Tibial nerve (tissue), 4 donors: ENCODE measurements around the gene RASGRP3. TPM values are rescaled to one million over a fixed set of nuclear protein-coding genes. Genes with fewer than 3 reads are reported as not detected.

Source experiments
- DNase-seq, 2 donors: peaks; one replicate each; pipeline ENCODE4 v3.0.0-alpha.2; 2019; ENCODE audit warnings: low spot score in 2 of 2
- H3K27ac ChIP-seq, 4 donors: fragments of 200-600 bp; sonication (generic) in 3 of 4; one replicate each; pipeline ENCODE4 v1.5.1; 2017 to 2019; ENCODE audit warnings: mild to moderate bottlenecking in 1 of 4
- H3K27me3 ChIP-seq, 2 donors: fragments of 200-600 bp; sonication (generic) in 1 of 2; one replicate each; pipeline versions ENCODE4 v1.5.1 to v1.6.0; 2017 to 2019
- H3K36me3 ChIP-seq, 3 donors: fragments of 200-600 bp; sonication (generic); one replicate each; pipeline ENCODE4 v1.5.1; 2018 to 2019
- H3K4me1 ChIP-seq, 4 donors: fragments of 200-600 bp; sonication (generic) in 3 of 4; one replicate each; pipeline ENCODE4 v1.5.1; 2017 to 2019
- H3K4me3 ChIP-seq, 4 donors: fragments of 200-600 bp; sonication (generic) in 3 of 4; one replicate each; pipeline ENCODE4 v1.5.1; 2017 to 2019; ENCODE audit warnings: mild to moderate bottlenecking in 1 of 4, moderate library complexity in 1 of 4
- H3K9me3 ChIP-seq, 4 donors: fragments of 200-600 bp; sonication (generic) in 3 of 4; one replicate each; pipeline ENCODE4 v1.5.1; 2017 to 2019
- CTCF ChIP-seq, 5 experiments: fragments of 200-600 bp in 3 of 5; fragments of 450-650 bp in 2 of 5; sonication (generic) in 3 of 5; IDR thresholded peaks; one replicate each; pipeline ENCODE4 v1.5.1; 2016 to 2019; ENCODE audit warnings: antibody characterized with exemption in 5 of 5, mild to moderate bottlenecking in 3 of 5, moderate library complexity in 2 of 5
- EP300 ChIP-seq, 2 donors: sonication (generic); formaldehyde crosslinking; IDR thresholded peaks; one replicate each; pipeline ENCODE4 v1.6.1; 2017; ENCODE audit warnings: antibody characterized with exemption in 2 of 2, mild to moderate bottlenecking in 1 of 2
- POLR2A ChIP-seq, 2 donors: fragments of 450-650 bp; IDR thresholded peaks; one replicate each; pipeline ENCODE4 v1.6.1; 2017; ENCODE audit warnings: antibody characterized with exemption in 2 of 2, mild to moderate bottlenecking in 2 of 2, moderate library complexity in 2 of 2
- WGBS, 2 donors: methylation state at CpG; one replicate each; pipeline ENCODE4 v1.1.5; 2018; 5-methylcytosine and 5-hydroxymethylcytosine counted together
- total RNA-seq, 4 donors: library from RNA; depleted of rRNA; stranded (reverse); fragments of >200 nt; gene quantifications; one replicate each; pipeline ENCODE4 v1.1.0, GENCODE V29; 2016

The RASGRP3 gene
- total RNA-seq, 4 donors from 2014 or later: 2.4 to 5.4 (median 3.9) TPM

- H3K4me3 ChIP-seq: peak overlapping the region; percentile 72 to 98 (median 88)
- H3K27me3 ChIP-seq: no peaks in the 10 kb centered on the region
- WGBS, 2 donors: 0% methylated on average over 23 of the region's 23 CpGs
- peak overlapping the region; percentile 72 to 93 (median 86) for H3K27ac ChIP-seq
- peak in 1 of 2 donors; percentile 14 for DNase-seq
- H3K9me3 ChIP-seq: no peaks in the 10 kb centered on the region
- peaks cover 0 to 6% (median 0%) of the 10 kb centered on the region in 3 donors for H3K36me3 ChIP-seq
- peaks cover 2 to 37% (median 10%) of the 10 kb centered on the region in 4 donors for H3K4me1 ChIP-seq
- TF ChIP-seq CTCF (IDR thresholded peaks at IDR 0.05) (no peak), EP300 (IDR thresholded peaks at IDR 0.05) (no peak), POLR2A (IDR thresholded peaks at IDR 0.05) (no peak)
These were observed 122.2 kb downstream of the RASGRP3 start for GRCh38 chr2:33598561-33599174.

- no peaks in the 10 kb centered on the region for H3K36me3 ChIP-seq
- DNase-seq: peak; percentile 95 to 97
- H3K4me1 ChIP-seq: peaks cover 2 to 37% (median 10%) of the 10 kb centered on the region in 4 donors
- peak within 1 kb of the TSS; percentile 72 to 93 (median 86) for H3K27ac ChIP-seq
- 0 to 2% methylated on average over 41 to 48 of the region's 56 CpGs for WGBS, 2 donors
- H3K27me3 ChIP-seq: no peaks in the 10 kb centered on the region
- H3K9me3 ChIP-seq: no peaks in the 10 kb centered on the region
- peak within 1 kb of the TSS; percentile 72 to 98 (median 88) for H3K4me3 ChIP-seq
- TF ChIP-seq EP300 (IDR thresholded peaks at IDR 0.05): peak; percentile 84 to 87
- peak; percentile 38 to 63 for TF ChIP-seq POLR2A (IDR thresholded peaks at IDR 0.05)
- TF ChIP-seq CTCF (IDR thresholded peaks at IDR 0.05): peak in 2 of 5 experiments; percentile 19 to 55
These were observed 122.9 kb downstream of the RASGRP3 start, which contains the start of gene FAM98A for GRCh38 chr2:33599175-33599942. FAM98A (minus strand) TSS chr2:33599299; CDS start chr2:33599221, 78 bp downstream.

GRCh38 chr2:33599943-33600192 is 123.4 kb downstream of the RASGRP3 start:
- peak overlapping the region; percentile 41 to 98 (median 88) for H3K4me3 ChIP-seq
- no peaks in the 10 kb centered on the region for H3K36me3 ChIP-seq
- H3K27ac ChIP-seq: peak overlapping the region; percentile 72 to 93 (median 78)
- no peak for DNase-seq
- no peaks in the 10 kb centered on the region for H3K9me3 ChIP-seq
- no peaks in the 10 kb centered on the region for H3K27me3 ChIP-seq
- TF ChIP-seq EP300 (IDR thresholded peaks at IDR 0.05): no peak
- no peak for TF ChIP-seq POLR2A (IDR thresholded peaks at IDR 0.05)
- no peak for TF ChIP-seq CTCF (IDR thresholded peaks at IDR 0.05)
- H3K4me1 ChIP-seq: peaks cover 2 to 35% (median 10%) of the 10 kb centered on the region in 4 donors
- WGBS, 2 donors: 9 to 17% methylated on average over 3 of the region's 3 CpGs

GRCh38 chr2:33602201-33602830 is 125.9 kb downstream of the RASGRP3 start:
- H3K36me3 ChIP-seq: no peaks in the 10 kb centered on the region
- DNase-seq: no peak
- H3K4me3 ChIP-seq: no peak overlapping the region
- 71 to 73% methylated on average over 6 of the region's 6 CpGs for WGBS, 2 donors
- no peaks in the 10 kb centered on the region for H3K27me3 ChIP-seq
- H3K27ac ChIP-seq: no peak overlapping the region
- H3K4me1 ChIP-seq: peaks cover 0 to 13% (median 10%) of the 10 kb centered on the region in 4 donors
- TF ChIP-seq POLR2A (IDR thresholded peaks at IDR 0.05) (no peak), CTCF (IDR thresholded peaks at IDR 0.05) (no peak), EP300 (IDR thresholded peaks at IDR 0.05) (no peak)
- no peaks in the 10 kb centered on the region for H3K9me3 ChIP-seq
